OCI-M2 (cell line): Measurements from ENCODE around the gene NAB2.
"Not testable (repeated sequence)": the region's sequence is repeated elsewhere in the genome, so short reads cannot be mapped to it uniquely, and the experiment has no call there.

Experiments
- DNase-seq: peaks from one replicate; lab custom pipeline; 2025; ENCODE audit not compliant: unreplicated experiment; lab: John Stamatoyannopoulos, UW

NAB2 gene

GRCh38 chr12:57088354-57089270 lies at the start of gene NAB2:
Gene NAB2, plus strand, starts transcription at chr12:57089114. Its CDS starts 158 bp downstream, at chr12:57089272.
- DNase-seq = peak; percentile 36

- DNase-seq = no peak
These were observed 48.7 kb upstream of the NAB2 start for GRCh38 chr12:57040211-57040610.

- no peak for DNase-seq
These were observed 48.2 kb upstream of the NAB2 start for GRCh38 chr12:57040750-57041149.

- no peak for DNase-seq
These were observed 46.2 kb upstream of the NAB2 start for GRCh38 chr12:57042695-57043094.

- DNase-seq = no peak
These were observed 44.4 kb upstream of the NAB2 start for GRCh38 chr12:57044468-57044867.

- no peak for DNase-seq
These were observed 44.0 kb upstream of the NAB2 start for GRCh38 chr12:57044889-57045288.

GRCh38 chr12:57046086-57046791 lies 42.7 kb upstream of the NAB2 start:
- no peak for DNase-seq

GRCh38 chr12:57046947-57047890 lies 41.7 kb upstream of the NAB2 start:
- no peak for DNase-seq

- DNase-seq = no peak
These were observed 40.9 kb upstream of the NAB2 start for GRCh38 chr12:57047981-57048380.

GRCh38 chr12:57048423-57049118 lies 40.3 kb upstream of the NAB2 start:
- no peak for DNase-seq

GRCh38 chr12:57049119-57049446 lies 39.8 kb upstream of the NAB2 start:
- DNase-seq = no peak

GRCh38 chr12:57049890-57050289 lies 39.0 kb upstream of the NAB2 start, which contains the start of gene MYO1A:
Gene MYO1A, minus strand, starts transcription at chr12:57050129. Its CDS starts 1,806 bp downstream, at chr12:57048323.
- DNase-seq = no peak

GRCh38 chr12:57051011-57051410 lies 37.9 kb upstream of the NAB2 start:
- no peak for DNase-seq

GRCh38 chr12:57053146-57053545 lies 35.8 kb upstream of the NAB2 start:
- DNase-seq = not testable (repeated sequence)

GRCh38 chr12:57053901-57054300 lies 35.0 kb upstream of the NAB2 start:
- not testable (repeated sequence) for DNase-seq

GRCh38 chr12:57055824-57056223 lies 33.1 kb upstream of the NAB2 start:
- DNase-seq = no peak

- DNase-seq = no peak
These were observed 31.7 kb upstream of the NAB2 start for GRCh38 chr12:57057067-57057751.

- no peak for DNase-seq
These were observed 30.5 kb upstream of the NAB2 start for GRCh38 chr12:57058454-57058853.

GRCh38 chr12:57063991-57064685 lies 24.8 kb upstream of the NAB2 start:
- DNase-seq = no peak
